ENCODE measurements around the gene MGAM2.
A peak's percentile ranks its signal among the peaks of the same experiment; 100 is the strongest.

MGAM2 gene

GRCh38 chr7:142161921-142162320, 50.4 kb downstream of the MGAM2 start:
- DNase-seq: no peak
- in situ Hi-C loops (cut with MboI; ENCODE audit: low pct_unique_long_range_greater_than_20kb, low sequenced_read_pairs): no loop called here

- in situ Hi-C loops (cut with MboI; ENCODE audit: low pct_unique_long_range_greater_than_20kb, low sequenced_read_pairs): no loop called here
- DNase-seq: no peak
These were observed 57.2 kb downstream of the MGAM2 start for GRCh38 chr7:142168746-142169145.

DNA sequence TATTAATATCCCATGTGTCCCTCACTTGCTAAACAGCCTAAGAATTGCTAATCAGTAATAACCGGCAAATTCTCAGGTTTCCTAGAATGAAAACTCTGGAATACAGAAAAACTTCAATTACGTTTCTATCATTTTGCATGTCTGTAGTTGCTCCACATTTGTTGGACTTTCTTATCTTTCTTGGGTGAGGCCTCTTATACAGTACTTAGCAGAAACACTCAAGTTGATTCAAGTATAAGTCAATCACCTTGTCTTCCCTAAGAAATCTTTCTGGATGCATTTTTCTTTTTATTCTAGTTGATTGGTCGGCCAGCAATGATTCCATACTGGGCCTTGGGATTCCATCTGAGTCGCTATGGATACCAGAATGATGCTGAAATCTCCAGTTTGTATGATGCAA, 61.4 kb downstream of the MGAM2 start:
- in situ Hi-C loops (cut with MboI; ENCODE audit: low pct_unique_long_range_greater_than_20kb, low sequenced_read_pairs): no loop called here
- no peak for DNase-seq

DNA sequence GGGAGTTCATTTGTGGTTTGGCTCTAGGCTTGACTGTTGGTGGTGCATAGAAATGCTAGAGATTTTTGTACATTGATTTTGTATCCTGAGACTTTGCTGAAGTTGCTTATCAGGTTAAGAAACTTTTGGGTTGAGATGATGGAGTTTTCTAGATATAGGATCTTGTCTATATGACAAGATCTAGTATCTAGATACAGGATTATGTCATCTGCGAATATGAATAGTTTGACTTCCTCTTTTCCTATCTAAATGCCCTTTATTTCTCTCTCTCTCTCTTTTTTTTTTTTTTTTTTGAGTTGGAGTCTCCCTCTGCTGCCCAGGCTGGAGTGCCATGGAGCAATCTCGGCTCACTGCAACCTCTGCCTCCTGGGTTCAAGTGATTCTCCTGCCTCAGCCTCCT, 62.9 kb downstream of the MGAM2 start:
- no peak for DNase-seq
- in situ Hi-C loops (cut with MboI; ENCODE audit: low pct_unique_long_range_greater_than_20kb, low sequenced_read_pairs): no loop called here

DNA sequence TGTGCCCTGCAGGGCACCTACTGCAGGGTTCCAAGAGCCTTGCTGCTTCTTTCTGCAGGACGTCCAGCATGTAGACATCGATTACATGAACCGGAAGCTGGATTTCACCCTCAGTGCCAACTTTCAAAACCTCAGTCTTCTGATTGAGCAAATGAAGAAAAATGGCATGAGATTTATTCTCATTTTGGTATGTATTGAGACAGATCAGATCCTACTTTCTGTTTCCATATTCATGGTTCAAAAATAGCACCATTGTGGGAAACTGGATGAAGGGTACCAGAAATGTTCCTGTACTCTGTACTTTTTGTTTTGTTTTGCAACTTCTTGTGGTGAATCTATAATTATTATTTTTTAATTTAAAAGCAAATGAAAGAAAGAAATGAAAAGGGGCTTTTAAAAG, 64.1 kb downstream of the MGAM2 start:
- in situ Hi-C loops (cut with MboI; ENCODE audit: low pct_unique_long_range_greater_than_20kb, low sequenced_read_pairs): no loop called here
- no peak for DNase-seq

DNA sequence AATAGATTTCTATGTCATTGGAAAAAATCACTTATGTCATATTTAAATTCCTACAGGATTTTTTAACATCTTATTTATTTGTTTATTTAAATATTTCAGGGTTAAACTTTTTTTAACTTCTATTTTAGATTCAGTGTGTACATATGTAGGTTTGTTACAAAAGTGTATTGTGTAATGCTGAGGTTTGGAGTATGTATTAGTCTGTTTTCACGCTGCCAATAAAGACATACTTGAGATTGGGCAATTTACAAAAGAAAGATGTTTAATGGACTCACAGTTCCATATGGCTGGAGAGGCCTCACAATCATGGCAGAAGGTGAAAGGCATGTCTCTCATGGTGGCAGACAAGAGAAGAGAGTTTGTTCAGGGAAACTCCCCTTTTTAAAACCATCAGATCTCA, 65.4 kb downstream of the MGAM2 start:
- in situ Hi-C loops (cut with MboI; ENCODE audit: low pct_unique_long_range_greater_than_20kb, low sequenced_read_pairs): no loop called here

DNA sequence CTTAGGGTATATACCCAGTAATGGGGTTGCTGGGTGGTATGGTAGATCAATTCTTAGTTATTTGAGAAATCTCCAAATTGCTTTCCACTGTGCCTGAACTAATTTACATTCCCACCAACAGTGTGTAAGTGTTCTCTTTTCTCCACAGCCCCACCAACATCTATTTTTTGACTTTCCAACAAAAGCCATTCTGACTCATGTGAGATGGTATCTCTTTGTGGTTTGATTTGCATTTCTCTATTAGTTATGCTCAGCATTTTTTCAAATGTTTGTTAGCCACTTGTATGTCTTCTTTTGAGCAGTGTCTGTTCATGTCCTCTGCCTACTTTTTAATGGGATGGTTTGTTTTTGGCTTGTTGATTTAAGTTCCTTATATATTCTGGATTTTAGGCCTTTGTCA, 66.4 kb downstream of the MGAM2 start:
- DNase-seq: no peak
- in situ Hi-C loops (cut with MboI; ENCODE audit: low pct_unique_long_range_greater_than_20kb, low sequenced_read_pairs): no loop called here

More for the DNA sequence above, 65.4 kb downstream of the MGAM2 start:
- DNase-seq: no peak

- in situ Hi-C loops (cut with MboI; ENCODE audit: low pct_unique_long_range_greater_than_20kb, low sequenced_read_pairs): no loop called here
- DNase-seq: no peak
These were observed 68.9 kb downstream of the MGAM2 start for GRCh38 chr7:142180426-142180825.

DNA sequence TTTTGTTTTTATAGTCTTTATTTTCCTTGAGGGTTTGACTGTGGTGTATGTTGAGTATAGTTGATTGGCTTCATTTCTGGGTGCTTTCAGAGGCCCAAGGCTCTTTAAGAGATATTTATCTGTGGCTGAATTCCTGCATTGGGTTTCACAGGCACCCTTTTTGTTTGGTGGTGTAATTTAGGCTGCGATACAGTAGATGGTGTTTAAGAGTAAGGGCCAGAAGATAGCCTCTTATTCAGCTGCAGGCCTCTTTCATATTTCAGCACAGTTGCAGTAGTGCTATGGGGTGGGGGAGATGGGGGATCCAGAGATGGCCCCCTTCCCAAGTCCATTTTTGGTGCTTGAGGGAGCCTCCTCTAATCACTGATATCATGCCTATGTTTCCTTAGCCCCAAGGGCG, 69.7 kb downstream of the MGAM2 start:
- in situ Hi-C loops (cut with MboI; ENCODE audit: low pct_unique_long_range_greater_than_20kb, low sequenced_read_pairs): no loop called here
- no peak for DNase-seq

DNA sequence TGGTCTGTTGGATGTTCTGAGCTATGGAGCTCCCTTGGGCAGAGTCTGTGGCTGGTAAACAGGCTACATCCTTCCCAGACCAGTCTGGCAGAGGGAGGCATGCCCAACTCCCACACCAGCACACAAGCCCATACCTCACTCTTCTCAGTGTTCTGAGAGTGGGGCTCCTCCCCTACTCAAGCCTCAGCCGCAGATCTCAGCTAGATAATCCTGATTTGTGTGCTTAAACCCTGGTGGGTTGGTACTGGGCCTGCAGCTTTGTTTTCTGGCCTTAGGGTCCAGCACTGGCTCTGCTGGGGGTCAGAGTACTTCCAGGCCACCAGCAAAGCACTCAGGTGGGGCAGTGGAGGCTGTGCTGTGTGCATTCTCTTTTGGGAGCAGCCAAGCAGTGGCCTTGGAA, 70.4 kb downstream of the MGAM2 start:
- in situ Hi-C loops (cut with MboI; ENCODE audit: low pct_unique_long_range_greater_than_20kb, low sequenced_read_pairs): no loop called here
- DNase-seq: no peak

DNA sequence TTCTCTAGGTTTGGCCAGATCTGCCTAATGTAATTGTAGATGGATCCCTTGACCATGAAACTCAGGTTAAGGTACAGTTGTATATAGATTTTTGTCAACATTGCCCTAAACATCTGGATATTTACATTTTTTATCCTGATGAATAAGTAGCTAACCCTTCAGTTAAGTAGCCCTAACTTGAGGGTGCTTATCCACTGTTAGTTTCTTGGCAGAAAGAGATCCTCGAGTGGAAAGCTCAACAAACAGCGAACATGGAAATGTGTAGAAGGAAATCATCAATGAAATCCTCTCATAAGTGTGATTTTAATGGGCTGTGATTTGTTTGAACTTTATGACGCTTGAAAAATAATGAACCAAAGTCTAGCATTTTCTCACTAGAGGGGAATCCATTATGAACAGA, 73.6 kb downstream of the MGAM2 start:
- in situ Hi-C loops (cut with MboI; ENCODE audit: low pct_unique_long_range_greater_than_20kb, low sequenced_read_pairs): no loop called here
- DNase-seq: no peak

DNA sequence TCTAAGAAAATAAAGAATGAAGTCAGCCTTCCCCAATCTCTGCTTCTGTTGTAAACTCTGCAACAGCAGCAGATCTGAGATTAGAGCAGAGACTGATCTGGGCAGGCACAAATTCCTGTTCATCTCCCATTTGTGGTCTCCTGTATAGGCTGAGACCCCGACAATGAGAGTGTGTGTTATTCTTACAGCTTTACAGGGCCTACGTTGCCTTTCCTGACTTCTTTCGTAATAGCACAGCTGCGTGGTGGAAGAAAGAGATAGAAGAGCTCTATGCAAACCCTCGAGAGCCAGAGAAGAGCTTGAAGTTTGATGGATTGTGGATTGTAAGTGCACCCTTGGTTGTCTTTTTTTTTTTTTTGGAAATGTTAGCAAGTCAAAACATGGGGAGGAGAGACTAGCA, 74.3 kb downstream of the MGAM2 start:
- in situ Hi-C loops (cut with MboI; ENCODE audit: low pct_unique_long_range_greater_than_20kb, low sequenced_read_pairs): no loop called here
- DNase-seq: no peak

- peak; percentile 6 for DNase-seq
- in situ Hi-C loops (cut with MboI; ENCODE audit: low pct_unique_long_range_greater_than_20kb, low sequenced_read_pairs): no loop called here
These were observed 76.6 kb downstream of the MGAM2 start for GRCh38 chr7:142188154-142188553.

- in situ Hi-C loops (cut with MboI; ENCODE audit: low pct_unique_long_range_greater_than_20kb, low sequenced_read_pairs): no loop called here
- DNase-seq: peak; percentile 14
These were observed 77.3 kb downstream of the MGAM2 start for GRCh38 chr7:142188846-142189245.

DNA sequence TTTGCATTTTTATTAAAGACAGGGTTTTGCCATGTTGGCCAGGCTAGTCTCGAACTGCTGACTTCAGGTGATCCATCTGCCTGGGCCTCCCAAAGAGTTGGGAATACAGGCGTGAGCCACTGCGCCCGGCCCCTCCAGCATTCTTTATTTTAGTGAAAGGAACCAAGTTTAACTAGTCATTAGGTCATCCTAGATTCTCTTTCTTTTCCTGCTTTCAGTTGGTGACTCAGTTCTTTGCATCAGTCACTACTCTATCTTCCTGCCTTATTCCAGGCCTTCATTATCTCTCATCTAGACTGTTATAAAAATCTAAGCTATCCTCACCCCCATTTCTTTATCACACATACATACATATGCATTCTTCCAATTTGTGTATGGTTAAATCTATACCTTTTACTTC, 82.7 kb downstream of the MGAM2 start:
- in situ Hi-C loops (cut with MboI; ENCODE audit: low pct_unique_long_range_greater_than_20kb, low sequenced_read_pairs): no loop called here
- no peak for DNase-seq

DNA sequence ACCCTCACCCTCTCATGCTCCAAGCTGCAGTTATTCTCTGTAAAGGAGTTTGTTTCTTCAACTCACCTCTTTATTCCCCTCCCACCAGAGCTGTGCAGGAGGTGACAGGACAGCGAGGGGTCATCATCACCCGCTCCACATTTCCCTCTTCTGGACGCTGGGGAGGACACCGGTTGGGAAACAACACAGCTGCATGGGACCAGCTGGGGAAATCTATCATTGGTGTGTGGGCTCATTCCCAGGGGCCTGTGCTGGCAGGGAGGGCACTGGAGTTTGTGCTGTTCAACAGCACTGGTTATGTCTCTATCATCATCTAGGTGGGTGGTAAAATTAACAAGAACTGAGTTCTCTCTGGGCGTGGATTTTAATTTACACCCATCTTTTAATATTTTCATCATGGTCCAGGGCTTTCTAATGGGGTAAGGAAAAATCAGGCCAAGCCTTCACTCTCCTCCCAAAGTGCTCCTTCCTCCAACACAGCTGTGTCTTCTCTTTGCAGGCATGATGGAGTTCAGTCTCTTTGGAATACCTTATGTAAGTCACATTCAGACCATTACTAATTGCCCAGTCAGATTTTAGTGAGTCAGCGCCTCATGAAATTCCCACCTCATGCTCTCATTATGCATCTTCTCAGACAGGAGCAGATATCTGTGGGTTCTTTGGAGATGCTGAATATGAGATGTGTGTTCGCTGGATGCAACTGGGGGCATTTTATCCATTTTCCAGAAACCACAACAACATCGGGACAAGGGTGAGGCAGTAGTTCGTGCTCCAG, 84.7 kb downstream of the MGAM2 start:
- in situ Hi-C loops (cut with MboI; ENCODE audit: low pct_unique_long_range_greater_than_20kb, low sequenced_read_pairs): no loop called here

DNA sequence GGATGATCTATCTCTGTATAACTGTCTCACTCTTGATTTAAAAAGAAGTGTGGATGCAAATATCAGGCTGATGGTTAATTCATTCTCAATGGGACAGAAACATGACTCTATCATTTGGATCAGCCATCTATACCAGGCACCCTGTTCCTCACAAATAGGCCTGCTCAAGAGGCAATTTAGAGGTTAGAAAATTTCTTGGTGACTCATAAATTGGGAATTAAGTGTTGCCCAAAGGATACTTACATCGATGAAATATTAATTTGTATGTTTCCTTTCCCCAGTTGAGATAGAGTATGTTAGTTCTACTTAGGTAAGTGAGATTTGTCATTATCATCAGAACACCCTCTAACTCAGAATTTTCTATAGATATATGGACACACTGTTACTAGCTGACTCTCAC, 88.7 kb downstream of the MGAM2 start:
- in situ Hi-C loops (cut with MboI; ENCODE audit: low pct_unique_long_range_greater_than_20kb, low sequenced_read_pairs): no loop called here
- no peak for DNase-seq

More for the DNA sequence above, 84.7 kb downstream of the MGAM2 start:
- DNase-seq: no peak

GRCh38 chr7:142228537-142229104, 117.1 kb downstream of the MGAM2 start:
- DNase-seq: no peak
- in situ Hi-C loops (cut with MboI; ENCODE audit: low pct_unique_long_range_greater_than_20kb, low sequenced_read_pairs): no loop called here

DNA sequence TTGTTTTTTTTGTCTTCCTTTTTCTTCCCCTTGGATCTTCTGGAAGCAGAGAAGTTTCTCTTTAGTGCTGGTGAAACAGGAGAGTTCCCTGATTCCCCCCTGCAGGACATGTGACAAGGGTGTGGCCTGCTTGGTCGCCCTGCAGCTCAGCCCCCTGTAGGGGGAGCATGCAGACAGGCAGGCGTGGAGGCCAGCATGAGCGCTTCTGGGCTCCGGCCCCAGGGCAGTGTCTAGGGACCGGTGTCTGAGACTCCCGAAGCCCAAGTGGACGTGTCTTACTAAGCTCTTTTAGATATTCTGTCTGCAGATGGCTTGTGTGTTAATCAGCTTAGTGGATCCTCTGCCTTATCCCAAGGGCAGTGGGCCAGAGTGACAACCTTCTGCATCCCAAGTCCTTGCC, 120.2 kb downstream of the MGAM2 start:
- in situ Hi-C loops (cut with MboI; ENCODE audit: low pct_unique_long_range_greater_than_20kb, low sequenced_read_pairs): no loop called here
- peak; percentile 17 for DNase-seq

DNA sequence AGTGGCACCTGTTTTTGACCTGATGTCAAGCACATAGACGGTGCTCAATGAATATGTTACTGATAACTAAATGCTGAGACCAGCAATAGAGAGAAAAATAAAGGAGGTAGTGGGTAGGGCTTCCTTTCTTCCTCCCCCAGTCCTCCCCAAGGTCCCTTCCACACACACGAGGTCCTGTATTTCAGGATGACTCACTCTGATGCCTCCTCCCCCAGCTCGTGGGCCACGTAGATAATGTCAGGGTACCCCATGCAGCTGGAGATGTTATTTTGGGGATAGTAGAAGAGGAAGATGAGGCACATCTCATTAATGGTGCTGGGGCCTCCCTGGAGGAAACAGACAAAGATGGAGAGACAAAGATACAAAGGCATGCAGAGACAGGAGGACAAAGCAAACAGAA, 129.0 kb downstream of the MGAM2 start:
- DNase-seq: no peak
- in situ Hi-C loops (cut with MboI; ENCODE audit: low pct_unique_long_range_greater_than_20kb, low sequenced_read_pairs): no loop called here

DNA sequence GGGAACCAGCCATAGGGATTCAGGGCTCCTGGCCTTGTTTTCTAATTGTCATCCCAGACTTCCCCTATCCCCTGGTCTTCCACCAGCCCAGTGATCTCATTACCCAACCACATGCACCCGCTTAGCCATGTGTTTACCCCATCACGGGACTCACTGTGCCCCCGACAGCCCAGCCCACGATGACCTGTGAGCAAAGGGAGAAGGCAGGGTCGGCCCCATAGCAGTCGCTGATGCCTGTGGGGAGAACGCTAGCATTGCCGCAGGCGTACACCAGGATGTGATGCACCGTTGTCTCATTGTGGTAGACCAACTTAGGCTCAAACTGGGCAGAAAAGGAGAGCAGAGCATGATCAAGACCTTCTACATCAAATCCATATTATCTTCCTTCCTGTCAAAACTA, 132.3 kb downstream of the MGAM2 start:
- in situ Hi-C loops (cut with MboI; ENCODE audit: low pct_unique_long_range_greater_than_20kb, low sequenced_read_pairs): no loop called here
- DNase-seq: no peak
